Upper lobe of left lung (tissue), 4 donors: ENCODE data around the gene SNRPN.

ENCODE experiments used
- POLR2A ChIP-seq, 4 donors: fragments of 450-650 bp; IDR thresholded peaks; one replicate each; pipeline ENCODE4 v1.5.1; 2016 to 2017; ENCODE audit warnings: antibody characterized with exemption in 4 of 4, mild to moderate bottlenecking in 2 of 4
- POLR2AphosphoS5 ChIP-seq, 2 donors: sonication (generic); formaldehyde crosslinking; IDR thresholded peaks; one replicate each; pipeline ENCODE4 v1.5.1; 2017; ENCODE audit warnings: antibody characterized with exemption in 2 of 2

GRCh38 chr15:24966364-24967103 lies 11.7 kb downstream of the SNRPN start:
- no peak for TF ChIP-seq POLR2AphosphoS5 (IDR thresholded peaks at IDR 0.05)
- TF ChIP-seq POLR2A (IDR thresholded peaks at IDR 0.05) = no peak
